Activated CD4-positive, alpha-beta T cell treated with anti-CD3 and anti-CD28 coated beads, Interleukin-2, amount 50 U/mL, for 24 hours (primary cell): Measurements from ENCODE around the gene CDC40.
"Not testable (repeated sequence)": the region's sequence is repeated elsewhere in the genome, so short reads cannot be mapped to it uniquely, and the experiment has no call there.

ENCODE experiments used
- DNase-seq, 2 donors: peaks; one replicate each; pipeline ENCODE4 v3.0.0-alpha.2; 2020; ENCODE audit warnings: low read depth in 1 of 2, low spot score in 1 of 2

Gene CDC40

DNA sequence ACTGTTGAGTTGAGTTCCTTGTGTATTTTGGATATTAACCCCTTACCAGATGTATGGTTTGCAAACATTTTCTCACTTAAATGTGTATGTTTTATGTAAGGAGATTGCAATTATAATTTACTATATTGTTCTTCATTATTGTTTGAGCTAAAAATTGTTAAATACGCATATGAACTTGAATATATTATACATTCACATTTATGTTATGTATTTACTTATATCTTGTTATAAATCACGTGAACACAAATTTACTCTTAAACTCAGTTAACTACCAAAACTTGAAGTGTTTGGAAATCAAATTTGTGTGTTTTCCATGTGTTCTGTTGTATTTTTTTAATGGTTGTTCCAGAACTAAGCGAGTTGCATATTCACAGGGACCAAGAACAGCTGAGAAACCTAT is 18.3 kb downstream of the CDC40 start:
- DNase-seq, result no peak

DNA sequence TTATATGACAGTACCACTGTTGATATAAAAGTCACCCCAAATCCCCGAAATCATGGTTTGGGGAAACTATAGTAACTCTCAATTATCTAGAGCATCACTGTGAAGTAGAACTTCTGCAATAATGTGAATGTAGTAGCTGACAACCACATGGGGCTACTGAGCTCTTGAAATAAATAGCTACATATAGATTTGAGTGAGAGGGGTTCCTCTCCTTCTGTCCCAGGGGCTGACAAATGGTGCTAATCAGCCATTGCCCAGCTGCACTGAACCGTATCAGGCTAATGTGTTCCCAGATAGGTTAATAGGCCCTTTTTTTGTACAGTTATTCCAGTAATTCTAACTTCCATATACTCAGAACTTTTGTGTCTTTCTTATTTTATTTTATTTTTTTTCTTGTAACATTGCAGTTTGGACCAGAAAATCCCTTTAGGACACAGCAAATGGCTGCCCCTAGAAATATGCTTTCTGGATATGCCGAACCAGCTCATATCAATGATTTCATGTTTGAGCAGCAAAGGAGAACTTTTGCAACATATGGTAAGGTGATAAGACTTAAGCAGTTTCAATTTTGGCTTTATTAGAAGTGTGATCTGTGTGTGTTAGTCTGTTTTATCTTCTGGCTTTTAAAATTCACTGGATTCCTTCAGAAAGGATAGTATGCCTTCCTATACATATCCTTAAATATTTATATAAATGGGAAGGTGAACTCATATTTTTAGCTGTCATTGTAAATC is 21.1 kb downstream of the CDC40 start:
- no peak for DNase-seq

DNA sequence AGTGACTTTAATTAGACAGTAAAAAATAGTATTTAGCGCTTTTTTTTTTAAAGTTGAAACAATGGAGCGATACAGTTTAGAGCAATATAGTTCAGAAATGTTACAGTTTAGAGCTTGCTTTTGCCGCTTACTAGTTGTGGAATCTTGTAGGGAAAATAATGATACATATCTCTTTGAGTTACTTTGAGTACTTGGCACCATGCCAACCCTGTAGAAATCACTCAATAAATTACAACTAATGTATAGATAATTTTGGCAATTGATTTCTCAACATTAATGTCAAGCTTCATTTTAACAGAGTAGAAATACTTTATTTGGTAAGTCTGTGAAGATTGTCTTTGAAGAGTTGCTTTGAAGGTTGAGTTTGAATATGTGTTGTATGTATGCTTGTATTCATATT is 27.4 kb downstream of the CDC40 start:
- DNase-seq, result no peak

DNA sequence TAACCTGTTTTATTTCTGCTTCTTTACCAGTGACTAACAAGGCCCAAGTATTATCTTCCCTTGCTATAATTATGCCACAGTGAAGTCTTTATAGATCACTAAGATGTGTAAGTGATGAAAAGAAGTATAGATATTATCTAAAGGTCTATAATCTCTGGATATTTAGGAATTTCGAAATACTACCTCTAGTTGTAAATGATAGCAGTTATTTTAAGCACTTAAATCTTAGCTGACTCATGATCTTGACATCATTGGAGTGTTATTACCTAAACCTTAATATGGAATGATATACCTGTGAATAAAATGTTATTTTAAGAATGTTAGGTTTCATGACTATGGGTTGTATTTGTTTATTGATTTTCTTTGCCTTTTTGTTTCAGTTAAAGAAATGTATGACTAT is 31.5 kb downstream of the CDC40 start:
- DNase-seq, result no peak

DNA sequence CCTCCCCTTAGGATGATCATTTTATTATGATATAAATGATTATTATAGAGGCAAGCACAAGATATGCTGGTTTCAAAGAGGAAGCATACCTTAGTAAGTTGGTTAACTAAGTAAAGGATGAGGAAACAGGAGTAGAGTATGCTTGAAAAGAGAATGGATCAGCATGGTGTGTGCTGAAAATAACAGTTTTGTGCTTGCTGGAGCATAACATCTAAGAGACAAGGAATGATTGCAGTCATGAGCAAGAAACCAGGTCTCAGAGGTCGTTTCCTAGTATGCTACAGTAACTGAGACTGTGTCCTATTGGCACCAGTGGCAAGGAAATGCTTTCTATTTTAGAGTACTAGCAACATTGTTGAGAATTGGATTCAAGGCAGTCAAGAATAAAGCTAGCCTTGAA is 34.1 kb downstream of the CDC40 start:
- no peak for DNase-seq

DNA sequence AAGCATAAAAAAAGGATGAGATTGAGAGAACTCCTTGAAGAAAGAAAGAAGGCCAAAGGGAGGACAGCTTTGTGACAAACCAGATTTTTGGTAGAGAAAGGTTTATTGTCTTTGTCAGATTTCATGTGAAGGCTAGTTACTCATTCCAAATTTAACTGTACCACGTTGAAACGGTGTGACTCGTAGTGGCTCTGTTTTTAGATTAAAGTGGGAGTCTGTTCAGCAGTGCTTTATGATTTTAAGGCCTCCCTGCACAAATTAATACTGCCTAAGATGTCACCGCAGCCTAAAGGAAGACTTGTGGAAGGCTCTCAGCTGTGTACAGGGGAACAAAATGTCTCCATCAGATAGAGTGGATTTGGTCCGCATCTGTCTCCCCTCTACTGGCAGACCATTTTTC is 35.9 kb downstream of the CDC40 start:
- DNase-seq, result no peak

DNA sequence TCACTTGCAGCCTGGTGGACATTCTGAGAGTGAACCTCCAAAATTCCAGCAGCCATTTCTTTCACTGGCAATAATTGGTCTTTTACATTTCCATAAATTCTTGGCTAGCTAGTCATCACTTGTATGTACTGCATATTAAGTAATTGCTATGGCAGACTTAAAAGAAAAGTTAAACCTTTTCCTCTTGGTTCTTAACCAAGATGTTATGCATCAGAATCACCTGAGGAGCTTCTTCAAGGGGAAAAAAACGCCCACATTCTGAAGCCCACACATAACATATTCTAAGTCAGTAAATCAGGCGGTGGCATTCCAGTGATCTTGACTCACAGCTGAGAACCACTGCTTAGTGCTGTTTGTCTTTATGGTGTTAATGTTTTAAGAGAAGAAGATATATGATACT is 37.0 kb downstream of the CDC40 start:
- DNase-seq, result no peak

DNA sequence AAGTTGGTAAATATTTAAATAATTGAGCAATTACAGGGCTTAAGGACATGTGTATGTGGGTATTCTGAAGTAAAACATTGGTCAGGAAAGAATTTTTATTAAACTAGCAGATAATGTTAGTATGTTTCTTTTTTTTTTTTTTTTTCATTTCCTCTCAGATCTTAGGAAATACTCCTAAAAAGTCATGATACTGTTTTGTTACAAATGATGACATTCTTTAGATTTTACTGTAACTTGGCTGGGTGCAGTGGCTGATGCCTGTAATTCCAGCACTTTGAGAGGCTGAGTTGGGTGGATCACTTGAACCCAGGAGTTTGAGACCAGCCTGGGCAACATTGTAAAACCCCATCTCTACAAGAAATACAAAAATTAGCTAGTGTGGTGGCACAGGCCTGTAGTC is 41.5 kb downstream of the CDC40 start:
- no peak for DNase-seq

DNA sequence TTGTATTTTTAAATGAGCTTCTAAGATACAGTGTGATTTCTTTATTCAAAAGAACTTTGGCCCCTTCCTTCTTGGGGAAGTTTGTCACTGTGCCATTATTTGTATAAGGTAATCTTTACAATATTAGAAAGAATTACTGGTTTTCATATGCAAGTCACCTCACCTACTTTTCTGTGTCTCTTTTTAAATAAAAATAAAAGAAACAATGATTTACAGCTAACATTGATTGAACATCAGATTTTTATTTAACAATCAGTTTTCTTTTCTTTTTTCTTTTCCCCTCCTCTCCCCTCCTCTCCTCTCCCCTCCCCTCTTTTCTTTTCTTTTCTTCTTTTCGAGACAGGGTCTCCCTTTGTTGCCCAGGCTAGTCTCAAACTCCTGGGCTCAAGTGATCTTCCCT is 46.0 kb downstream of the CDC40 start:
- no peak for DNase-seq

DNA sequence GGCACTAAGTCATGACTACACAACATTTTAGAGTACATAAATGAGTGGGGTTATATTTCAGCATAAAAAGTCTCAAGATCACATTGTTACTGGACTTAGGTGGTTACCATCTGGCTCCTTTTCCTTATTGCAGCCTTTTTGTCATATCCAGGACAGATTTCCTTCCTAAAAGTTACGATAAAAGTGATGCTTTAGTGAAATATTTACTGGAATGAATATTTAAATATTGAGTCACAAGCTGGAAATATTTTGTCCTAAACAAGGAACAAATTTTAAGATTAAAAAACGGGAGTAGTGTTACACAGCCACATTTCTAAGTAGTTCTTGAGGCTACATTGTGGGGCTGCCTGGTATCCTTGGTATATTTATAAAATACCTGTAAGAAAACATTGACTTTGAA is 52.2 kb downstream of the CDC40 start:
- no peak for DNase-seq

DNA sequence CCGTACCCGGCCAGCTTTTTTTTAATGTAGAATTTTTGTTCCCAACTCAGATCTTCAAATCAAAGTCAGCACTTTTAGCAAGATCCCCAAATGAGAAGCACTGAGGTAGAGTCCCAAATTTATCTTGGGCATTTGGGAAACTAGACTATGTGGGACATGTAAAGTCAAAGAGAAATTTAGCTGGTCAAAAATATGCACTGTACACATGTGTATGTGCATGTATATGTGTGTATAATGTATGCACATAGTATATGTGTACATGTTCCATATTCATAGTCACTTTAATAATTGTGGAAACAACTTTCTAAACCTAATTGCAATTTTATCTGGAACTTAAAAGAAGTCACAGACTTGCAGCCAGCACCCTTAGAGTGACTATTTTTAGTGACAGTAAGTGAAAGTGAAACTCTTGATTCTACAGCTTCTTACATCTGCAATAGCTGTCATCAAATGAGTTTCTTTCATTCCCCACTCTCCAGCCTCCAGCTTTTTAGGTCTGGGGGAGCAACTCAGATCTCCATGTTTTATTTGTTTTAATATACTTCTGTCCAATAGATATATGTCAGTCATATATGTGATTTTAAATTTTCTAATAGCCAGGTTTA is 53.6 kb downstream of the CDC40 start:
- no peak for DNase-seq

DNA sequence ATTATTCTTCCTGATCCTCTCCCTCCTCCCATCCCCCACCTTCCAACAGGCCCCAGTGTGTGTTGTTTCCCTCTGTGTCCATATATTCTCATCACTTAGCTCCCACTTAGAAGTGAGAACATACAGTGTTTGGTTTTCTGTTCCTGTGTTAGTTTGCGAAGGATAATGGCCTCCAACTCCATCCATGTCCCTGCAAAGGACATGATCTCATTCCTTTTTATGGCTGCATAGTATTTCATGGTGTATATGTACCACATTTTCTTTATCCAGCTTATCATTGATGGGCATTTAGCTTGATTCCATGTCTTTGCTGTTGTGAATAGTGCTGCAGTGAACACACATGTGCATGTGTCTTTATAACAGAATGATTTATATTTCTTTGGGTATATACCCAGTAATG is 55.8 kb downstream of the CDC40 start:
- not testable (repeated sequence) for DNase-seq

DNA sequence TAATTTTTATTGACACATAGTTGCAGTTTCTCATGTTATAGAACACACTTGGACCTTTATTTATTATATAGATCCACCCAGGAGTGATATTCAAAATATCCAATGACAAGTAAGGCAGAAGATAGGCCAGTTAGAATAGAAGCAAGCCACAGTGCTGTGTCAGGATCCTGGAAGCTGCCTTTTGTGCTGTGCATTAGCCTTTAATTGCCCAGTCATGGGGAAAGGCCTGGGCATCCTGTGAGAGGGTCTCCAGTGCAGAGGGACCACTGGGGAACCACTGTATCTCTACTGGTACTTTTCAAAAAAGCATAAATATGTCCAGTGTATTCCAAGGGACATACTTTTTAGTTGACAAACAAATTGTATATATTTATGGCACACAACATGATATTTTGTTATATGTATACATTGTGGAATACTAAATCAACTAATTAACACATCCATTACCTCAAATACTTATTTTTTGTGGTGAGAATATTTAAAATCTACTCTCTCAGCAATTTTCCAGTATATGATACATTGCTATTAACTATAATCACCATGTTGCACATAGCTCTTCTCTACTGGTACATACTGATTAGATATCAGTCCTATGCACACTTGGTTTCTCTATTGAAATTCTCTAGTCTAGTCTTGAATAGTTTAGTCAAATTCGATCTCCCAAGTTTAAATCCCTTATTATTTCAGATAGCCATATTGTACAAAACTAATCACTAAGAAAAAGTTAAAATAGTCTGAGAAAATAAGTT is 59.5 kb downstream of the CDC40 start:
- DNase-seq, result no peak

DNA sequence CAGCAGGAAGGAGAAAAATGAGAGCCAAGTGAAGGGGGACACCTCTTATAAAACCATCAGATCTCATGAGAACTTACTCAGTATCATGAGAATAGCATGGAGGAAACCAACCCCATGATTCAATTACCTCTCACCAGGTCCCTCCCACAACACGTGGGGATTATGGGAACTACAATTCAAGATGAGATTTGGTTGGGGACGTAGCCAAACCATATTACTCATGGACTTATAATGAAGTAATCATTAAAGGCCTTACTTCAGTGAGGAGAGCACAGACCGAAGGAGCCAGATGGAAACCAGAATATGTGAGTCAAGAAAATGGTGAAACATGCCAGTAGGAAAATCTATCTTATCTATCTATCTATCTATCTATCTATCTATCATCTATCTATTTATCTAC is 64.4 kb downstream of the CDC40 start:
- not testable (repeated sequence) for DNase-seq

DNA sequence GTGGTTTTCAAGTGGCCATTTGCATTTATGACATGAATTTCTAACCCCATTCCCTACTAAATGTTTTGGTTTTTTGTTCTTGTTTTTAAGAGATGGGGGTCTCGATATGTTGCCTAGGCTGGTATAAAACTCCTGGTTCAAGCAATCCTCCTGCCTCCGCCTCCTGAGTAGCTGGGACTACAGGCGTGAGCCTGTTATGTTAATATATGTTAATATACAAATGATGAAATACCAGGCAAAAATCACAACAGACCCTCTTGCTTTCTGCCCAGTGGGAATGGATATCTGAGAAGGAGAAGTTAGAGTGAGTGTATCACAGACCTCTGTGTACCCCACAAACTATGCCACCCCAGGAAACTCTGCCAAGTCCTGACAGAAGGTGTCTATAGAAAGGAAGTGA is 66.2 kb downstream of the CDC40 start:
- no peak for DNase-seq

DNA sequence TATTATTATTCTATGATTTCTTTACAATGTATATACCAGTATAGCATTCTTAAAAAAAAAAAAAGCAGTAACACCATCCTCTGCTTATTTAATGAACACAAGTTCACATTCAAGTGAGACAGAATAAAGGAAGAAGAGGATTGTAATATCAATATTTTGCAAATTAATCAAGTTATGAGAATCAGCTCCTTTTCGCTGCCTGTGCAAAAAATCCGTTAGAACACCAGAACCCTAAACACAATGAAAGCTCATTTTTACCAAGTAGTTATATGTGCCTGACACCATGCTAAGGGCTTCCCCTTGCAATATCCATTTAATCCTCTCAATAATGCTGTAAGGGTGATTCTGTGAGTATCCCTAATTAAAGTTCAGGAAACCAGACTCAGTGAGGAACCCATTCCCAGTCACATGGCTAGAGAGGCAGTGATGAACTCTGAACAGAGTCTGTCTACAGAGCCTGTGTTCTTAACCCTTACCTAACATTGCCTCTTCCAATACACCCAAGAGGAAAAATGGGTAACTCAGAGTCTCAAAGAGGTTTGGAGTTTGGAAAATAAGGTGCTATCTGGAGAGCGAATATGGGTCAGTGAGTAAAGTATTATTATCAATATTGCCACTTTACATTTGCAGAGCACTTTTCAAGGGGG is 66.8 kb downstream of the CDC40 start:
- no peak for DNase-seq

DNA sequence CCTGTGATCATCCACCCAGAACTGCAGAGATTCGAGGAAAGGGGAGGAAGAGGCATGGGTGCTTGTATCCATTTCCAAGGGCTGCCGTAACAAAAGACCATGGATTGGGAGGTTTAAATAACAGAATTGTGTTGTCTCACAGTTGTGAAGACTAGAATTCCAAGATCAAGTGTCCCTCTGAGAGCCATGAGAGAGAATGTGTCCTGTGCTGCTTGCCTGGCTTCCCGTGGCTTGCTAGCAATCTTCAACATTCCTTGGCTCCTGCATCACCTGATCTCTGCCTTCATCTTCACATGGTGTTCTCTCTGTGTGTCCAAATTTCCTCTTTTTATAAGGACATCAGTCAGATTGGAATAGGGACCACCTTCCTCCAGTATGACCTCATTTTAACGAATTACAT is 69.8 kb downstream of the CDC40 start:
- no peak for DNase-seq

DNA sequence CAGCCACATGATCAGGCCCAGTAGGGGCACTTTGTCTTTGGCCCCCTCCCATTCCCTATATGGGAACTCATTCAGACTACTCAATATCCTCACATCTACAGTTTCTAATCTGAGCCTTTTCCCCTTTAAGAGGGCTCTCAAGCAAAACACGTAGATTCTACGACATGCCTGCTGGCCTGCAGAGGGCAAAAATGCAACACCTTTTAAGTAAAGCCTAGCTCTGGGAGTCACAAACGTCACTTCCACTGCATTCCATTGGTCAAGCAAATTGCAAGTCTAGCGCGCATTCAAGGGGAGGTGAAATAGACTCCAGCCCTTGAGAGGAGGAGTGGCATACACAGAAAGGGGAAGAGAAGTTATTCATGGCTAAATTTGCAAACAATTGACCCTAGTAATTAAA is 70.6 kb downstream of the CDC40 start:
- no peak for DNase-seq

DNA sequence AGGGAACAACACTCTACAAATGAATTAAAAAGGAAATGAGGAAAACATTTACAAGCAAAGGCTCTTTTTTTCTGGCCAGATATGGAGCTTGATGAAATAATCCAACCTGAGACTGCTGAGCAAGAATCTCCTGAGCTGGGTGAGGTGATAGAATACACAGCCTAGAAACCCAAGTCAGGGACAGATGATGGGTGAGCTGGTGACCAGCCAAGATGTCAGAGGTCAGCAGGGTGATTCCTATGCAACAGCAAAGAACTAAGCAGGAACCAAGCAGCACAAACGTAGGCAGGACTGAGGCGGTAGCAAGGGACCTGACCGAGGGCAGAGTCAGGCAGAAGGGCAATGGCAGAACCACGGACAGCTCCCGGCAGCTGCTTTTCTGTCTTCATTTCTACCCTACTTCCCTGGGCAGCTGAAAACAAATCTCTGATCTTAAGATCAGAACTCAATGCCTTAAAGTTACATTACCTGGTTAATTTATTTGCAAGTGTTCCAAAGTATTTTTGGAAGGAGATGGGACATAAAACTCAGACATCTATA is 75.1 kb downstream of the CDC40 start:
- no peak for DNase-seq

DNA sequence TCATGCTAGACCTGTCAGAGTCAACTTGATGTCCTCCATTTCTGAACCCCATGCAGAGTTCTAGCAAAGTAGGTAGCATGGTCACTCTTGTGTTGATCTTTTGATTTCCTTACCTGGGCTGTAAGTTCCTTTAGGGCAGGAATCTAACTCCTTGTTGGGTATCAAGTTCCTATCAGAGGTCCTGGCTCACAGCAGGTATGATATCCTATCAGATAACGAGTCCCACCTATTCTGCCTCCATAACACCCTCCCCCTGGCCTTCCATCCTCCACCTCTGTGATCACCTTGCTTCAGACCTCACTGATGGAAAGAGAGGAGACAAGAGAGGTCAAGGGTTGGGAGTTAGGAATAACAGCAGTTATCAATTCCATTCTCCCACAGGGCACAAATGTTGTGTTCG is 76.1 kb downstream of the CDC40 start:
- DNase-seq, result no peak

DNA sequence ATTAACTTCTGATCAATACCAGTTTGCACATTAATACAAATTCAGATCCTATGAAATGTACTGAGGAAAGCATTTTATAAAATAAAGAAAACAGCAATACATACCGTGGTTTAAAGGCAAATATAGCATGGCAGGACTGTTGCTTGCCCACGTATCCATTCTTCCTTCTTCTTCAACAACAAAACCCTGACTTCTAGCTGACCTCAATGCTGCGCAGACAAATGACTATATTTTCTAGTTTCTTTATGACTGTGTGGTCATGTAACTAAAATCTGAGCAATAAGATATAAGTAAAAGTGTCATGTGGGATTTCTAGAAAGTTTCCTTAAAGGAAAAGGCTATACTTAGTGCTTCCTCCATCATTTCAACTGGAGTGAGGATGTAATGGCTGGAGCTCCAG is 85.0 kb downstream of the CDC40 start:
- DNase-seq, result no peak

DNA sequence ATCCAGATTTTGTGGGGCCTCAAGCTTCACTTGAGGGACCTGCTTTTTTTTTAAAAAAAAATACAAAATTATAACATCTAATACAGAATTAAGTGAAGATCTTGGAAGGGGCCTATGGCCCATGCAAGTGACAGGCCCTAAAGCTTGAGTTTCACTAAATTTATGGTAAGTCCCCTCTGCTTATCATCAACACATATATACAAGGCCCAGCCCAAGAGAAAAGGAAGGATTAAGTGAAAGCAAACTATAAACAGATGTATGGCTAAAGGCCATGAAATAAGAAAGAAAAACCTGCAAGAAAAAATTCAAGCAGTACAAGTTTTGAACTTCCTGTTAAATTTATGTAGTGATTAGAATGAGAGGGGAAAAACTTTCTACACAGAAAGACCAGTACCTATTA is 86.8 kb downstream of the CDC40 start:
- DNase-seq, result no peak
